GM19463 (cell line): ENCODE data around the gene NSUN5.
"Not testable (repeated sequence)": the region's sequence is repeated elsewhere in the genome, so short reads cannot be mapped to it uniquely, and the experiment has no call there.

Experiments used
- ATAC-seq: cut with Tn5 transposase; IDR thresholded peaks from one replicate; pipeline ENCODE4 v1.9.1; 2021; ENCODE audit warnings: mild to moderate bottlenecking, moderate library complexity; ENCODE audit not compliant: unreplicated experiment

Gene NSUN5

DNA sequence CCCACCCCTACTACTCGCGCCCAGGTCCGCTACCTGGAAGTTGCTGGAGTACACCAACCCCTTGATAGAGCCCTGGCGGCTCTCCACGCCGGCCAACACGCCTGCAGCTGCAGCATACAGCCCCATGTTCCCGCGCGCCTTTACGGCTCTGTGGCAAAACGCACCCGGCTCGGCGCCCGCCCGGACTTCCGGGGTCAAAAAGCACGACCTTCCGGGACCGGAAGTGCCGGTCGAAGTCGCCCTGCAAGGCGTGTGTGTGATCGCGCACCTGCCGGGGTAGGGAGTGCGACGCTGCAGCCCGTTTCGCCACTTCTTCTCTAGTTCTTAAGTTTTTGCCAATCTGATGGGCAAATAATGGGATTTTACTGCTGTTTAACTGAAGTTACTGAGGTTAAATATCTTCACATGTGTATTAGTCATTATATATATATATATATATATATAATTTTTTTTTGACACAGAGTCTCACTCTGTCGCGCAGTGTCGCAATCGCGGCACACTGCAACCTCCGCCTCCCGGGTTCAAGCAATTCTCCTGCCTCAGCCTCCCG is at the start of gene NSUN5:
Gene NSUN5 (minus strand): TSS at position 162 of the 550 bp plus-strand sequence. CDS start 36 bp downstream, at position 126.
- ATAC-seq, result peak; percentile 92

GRCh38 chr7:73356159-73356558 is 47.5 kb upstream of the NSUN5 start:
- no peak for ATAC-seq

- no peak for ATAC-seq
These were observed 46.2 kb upstream of the NSUN5 start for GRCh38 chr7:73354821-73355220.

DNA sequence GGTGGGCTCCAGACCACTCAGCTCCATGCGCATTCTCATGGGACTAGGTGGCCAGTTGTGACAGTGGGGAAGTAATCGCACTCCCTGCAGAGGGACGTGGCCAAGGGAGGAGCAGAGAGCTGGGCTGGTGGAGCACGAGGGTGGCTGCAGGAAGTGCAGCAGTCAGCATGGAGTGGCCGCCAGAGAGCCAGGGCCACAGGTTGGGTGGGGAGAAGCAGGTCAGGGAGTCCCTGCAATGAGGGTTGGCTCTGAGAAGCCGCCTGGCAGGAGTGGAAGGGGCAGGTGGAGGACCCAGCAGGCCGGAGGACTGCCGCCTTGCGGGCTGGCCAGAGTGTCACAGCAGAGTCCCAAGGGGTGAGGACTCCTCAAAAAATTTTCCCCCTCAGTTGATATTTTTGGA is 45.6 kb upstream of the NSUN5 start:
- no peak for ATAC-seq

DNA sequence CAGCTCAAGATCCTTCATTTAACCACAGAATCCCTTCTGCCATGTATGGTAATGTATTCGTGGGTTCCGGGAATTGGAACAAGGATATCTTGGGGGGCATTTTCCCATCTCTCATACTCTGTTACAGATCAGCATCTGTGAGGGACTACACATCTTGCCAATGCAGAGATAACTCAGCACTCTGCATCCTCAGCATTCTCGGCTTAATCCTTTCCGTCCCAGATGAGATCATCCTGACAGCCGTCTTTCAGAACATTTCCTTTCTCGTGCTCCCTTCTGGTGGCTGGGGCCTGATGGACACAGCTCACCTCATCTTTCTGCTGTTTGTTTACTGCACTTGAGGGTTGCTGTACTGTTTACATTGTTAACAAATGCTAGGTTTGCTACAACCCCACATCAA is 44.6 kb upstream of the NSUN5 start:
- no peak for ATAC-seq

- no peak for ATAC-seq
These were observed 44.2 kb upstream of the NSUN5 start for GRCh38 chr7:73352784-73353183.

DNA sequence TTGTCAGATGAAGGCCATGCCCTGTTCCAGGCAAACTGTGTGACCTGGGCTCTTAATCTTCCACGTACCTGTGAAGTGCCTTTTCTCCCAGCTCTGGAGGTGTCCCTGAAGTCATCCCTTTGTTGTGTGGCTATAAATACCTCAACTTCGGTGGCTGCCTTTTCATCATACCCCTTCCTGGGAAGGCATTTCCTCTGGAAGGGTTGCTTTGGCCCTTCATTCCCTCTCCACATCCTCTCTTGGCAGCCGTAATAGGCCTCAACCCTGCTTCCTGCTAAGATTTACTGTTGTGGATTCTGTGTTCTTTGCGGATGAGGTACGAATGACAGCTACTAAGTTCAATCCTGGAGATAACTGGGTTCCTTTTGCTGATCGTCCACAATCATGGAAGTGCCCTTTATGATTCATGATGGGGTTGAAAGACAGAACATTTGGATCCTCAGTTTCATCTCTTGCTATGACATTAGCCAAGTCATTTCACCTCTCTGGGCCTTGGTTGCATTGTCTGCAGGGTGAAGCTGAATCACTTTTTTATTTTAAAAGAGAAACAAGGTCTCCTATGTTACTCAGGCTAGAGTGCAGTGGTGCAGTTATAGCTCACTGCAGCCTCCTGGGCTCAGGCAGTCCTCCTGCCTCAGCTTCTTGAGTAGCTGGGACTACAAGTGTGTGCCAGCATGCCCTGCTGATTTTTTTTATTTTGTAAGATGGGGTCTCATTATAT is 43.0 kb upstream of the NSUN5 start:
- no peak for ATAC-seq

DNA sequence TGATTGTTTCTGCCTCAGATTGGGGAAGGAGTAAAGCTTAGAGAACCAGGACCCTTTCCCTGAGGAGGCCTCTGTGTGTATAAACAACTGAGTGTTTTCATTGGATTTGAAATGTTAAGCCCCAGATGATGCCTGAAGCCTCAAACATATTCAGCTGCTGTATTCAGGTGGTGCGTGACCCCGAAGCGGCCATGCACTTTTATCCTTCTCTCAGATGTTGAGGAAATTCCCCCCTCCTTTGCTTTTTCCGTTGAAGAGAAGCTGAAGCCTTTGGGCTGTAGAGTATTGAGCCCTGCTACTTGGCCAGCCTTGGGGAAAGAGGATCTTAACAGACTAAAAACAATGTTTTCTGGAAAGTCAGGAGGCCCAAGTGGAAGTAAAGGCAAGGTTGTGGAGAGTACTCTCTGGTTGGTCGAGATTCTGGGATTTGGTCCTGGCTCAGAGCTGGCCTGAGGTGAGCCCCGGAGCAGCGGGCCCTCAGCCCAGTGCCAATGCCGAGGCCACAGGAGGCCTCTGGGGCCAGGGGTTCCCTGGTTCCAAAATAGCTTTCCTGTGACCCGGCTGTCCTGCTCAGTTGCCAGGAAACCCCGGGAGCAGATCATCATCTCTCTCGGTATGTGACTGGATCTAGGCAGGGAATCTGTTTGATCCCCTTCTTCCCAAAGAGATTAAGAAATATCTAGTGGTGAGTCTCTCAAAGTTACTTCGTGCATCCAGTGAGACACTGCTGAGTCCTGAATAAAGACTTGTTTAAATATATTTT is 41.9 kb upstream of the NSUN5 start:
- no peak for ATAC-seq

DNA sequence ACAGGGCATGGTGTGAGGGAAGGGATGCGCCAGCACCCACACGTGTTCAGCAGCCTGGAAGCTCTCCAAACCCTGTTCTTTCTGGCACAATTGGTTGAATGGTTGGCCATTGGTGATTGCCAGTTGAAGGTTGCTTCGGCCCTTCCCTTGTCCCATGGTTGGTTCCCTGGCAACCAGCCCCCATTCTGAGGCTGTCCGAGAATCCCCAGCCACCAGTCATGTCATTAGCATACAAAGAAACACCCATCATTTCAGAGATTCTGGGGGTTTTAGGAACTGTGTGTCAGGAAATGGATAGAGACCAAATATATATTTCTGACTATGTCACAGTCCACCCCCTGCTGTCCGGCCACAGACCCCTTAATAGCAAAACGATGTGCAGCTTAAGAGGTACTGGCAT is 41.1 kb upstream of the NSUN5 start:
- no peak for ATAC-seq

GRCh38 chr7:73345951-73346350 is 37.3 kb upstream of the NSUN5 start:
- no peak for ATAC-seq

GRCh38 chr7:73345538-73345937 is 36.9 kb upstream of the NSUN5 start:
- ATAC-seq, result no peak

DNA sequence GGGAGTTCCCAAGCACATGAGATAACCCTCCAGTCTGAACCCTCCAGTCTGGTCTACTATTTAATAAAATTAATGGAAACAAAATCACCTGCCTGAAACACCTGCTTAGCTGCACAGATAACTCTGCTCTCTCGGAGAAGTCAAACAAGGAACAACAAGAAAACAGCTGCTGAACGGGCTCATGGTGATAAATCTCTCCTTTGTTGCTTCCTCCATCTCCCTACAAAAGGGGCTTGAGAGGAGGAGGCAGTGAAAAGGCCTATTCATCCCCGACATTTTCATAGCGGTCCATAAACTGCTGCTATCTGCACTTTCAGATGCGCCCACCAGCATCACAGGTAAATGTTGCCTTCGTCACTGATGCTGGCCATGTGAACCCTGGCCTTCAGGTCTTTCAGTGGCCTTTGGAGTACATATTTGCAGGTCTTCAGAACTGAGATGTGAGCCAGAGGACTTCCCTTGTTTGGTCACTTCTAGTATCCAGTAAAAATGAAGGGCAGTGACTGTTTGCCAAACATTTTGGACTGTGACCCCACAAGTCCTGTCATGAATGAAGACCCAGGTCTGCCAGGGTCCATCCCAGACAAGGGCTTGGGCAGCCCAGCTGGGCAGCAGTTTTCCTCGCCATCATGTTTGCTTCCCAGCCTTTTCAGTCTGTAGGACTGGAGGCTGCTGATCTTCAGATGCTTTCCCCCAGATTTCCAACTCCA is 35.2 kb upstream of the NSUN5 start:
- ATAC-seq, result no peak

DNA sequence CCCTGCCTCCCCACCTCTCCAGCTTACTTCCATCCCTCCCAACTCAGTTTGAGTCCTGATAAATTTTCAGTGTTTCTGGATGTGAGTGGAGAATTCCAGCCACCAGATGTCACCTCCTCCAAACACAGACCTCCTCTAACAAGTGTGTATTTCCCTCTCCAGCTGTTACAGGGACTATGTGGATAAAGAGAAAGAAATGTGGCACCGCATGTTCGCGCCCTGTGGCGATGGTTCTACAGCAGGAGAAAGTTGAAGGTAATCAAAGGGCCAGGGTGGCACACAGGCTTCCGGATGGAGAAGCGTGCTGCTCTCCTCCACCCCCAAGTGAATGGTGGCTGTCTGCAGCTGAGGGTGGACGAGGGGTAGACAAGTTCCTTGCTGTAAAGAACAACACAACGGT is 34.0 kb upstream of the NSUN5 start:
- ATAC-seq, result no peak

GRCh38 chr7:73341877-73342276 is 33.3 kb upstream of the NSUN5 start:
- ATAC-seq, result peak; percentile 47

DNA sequence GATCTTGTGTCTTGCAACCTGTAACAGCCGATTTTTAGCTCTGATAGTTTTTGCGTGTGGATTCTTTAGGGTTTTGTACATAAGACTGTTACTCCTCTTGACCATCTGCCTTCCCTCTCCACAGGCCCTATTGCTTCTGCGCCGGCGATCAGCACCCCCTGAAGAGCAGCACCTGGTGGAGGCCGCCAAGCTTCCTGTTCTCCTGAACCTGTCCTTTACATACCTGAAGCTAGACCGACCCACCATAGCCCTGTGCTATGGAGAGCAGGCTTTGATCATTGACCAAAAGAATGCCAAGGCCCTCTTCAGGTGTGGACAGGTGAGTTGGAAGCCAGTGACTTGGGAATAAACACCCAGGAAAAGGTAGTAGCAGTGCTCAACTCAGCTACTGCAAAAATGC is 31.9 kb upstream of the NSUN5 start:
- no peak for ATAC-seq

DNA sequence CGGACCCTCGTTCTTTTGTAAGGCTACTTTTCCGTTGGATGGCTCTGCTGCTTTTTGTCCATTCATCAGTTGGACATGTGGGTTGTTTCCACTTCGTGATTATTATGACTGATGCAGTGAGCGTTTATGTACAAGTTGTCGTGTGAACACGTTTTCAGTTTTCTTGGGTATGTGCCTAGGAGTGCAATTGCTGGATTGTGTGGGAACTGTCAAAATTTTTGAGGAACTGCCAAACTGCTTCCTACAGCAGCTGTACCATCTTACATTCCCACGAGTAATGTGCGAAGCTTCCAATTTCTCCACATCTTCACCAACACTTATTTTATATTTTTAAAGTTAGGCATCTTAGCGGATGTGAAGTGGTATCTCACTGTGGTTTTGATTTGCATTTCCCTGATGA is 29.7 kb upstream of the NSUN5 start:
- ATAC-seq, result no peak

DNA sequence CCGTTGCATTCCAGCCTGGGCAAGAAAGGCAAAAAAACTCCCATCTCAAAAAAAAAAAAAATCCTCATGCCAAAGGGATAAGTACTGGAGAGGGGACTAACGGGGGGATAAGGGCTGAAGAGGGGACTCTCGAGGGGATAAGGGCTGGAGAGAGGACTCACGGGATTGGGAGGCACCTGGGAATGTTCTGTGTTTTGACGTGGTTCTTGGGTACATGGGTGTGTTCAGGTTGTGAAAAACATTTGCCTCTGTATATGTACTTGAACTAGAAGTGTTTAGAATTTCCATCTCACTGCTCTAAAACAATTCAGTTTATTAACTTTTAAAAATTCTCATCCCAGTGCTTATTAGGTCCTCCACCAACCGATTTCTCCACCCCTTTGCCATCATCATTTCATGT is 23.8 kb upstream of the NSUN5 start:
- ATAC-seq, result no peak

DNA sequence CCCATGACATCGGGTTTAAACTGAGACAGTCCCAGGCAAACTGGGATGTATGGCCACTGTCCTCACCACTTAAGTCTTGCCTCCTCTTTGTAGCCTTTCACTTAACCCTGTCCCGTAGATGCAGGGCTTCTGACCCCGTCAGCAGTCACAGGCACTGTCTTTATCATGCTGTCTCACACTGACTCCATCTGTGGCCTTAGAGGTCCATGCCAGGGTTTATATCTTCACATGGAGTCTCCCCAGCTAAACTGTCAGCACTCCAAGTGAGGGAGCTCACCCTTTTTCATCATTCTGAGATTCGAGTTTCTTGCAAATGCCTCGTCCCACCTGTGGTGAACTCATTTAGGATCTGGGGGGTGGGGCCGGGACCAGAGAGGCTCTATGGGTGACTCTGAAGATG is 22.1 kb upstream of the NSUN5 start:
- no peak for ATAC-seq

DNA sequence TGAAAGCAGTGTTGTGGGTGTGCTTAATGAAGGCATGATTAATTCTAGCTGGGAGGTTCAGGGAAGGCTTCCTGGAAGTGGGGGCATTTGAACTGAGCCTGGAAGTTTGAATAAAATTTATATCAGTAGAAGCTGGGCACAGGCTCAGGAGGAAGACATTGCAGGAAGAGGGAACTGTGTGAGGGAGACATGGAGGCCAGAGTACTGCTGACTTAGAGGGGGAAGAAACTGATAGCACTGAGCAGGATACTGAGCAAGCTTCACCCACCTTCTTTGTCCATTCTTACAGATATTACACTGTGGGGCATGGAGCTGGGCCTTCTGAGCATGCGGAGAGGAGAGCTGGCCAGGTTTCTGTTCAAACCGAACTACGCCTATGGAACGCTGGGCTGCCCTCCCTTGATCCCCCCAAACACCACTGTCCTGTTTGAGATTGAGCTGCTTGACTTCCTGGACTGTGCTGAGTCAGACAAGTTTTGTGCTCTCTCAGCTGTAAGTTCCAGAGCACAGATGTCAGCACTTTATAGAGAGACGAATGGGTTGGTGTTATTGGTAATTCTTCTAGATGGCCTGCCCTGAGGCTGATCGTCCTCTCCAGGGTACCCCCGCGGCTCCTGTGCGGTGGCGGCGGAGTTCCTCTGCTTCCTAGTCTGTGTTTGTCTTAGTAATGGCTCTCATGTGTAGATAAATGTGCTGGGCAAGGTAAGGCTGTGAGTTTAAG is 21.4 kb upstream of the NSUN5 start:
- no peak for ATAC-seq

GRCh38 chr7:73328696-73329095 is 20.1 kb upstream of the NSUN5 start:
- ATAC-seq, result no peak

- not testable (repeated sequence) for ATAC-seq
These were observed 19.3 kb upstream of the NSUN5 start, which contains the start of the genes FKBP6 and TRIM50 for GRCh38 chr7:73327922-73328321. TSS of gene FKBP6 (plus strand) at chr7:73328161. CDS start at chr7:73328429, 268 bp downstream. TSS of gene TRIM50 (minus strand) at chr7:73328082. CDS start at chr7:73324787, 3,295 bp downstream.
